T47D (cell line): Measurements from ENCODE around the gene CCDC68.
A peak's percentile ranks its signal among the peaks of the same experiment; 100 is the strongest.

Experiments
- DNase-seq, 2 experiments: peaks; one replicate each; pipeline versions ENCODE4 v3.0.0 to v3.0.0-alpha.2; 2011 to 2012; ENCODE audit warnings: low read depth in 1 of 2, low spot score in 1 of 2
- JUND ChIP-seq: IDR thresholded peaks from 2 replicates; pipeline ENCODE4 v1.6.1; 2012; ENCODE audit warnings: low read depth
- in situ Hi-C: cut with HindIII; loops from 2 replicates; pipeline ENCODE4 v1.10.0; 2016; ENCODE audit warnings: low sequenced_read_pairs, low pct_unique_long_range_greater_than_20kb

The CCDC68 gene, protein sequence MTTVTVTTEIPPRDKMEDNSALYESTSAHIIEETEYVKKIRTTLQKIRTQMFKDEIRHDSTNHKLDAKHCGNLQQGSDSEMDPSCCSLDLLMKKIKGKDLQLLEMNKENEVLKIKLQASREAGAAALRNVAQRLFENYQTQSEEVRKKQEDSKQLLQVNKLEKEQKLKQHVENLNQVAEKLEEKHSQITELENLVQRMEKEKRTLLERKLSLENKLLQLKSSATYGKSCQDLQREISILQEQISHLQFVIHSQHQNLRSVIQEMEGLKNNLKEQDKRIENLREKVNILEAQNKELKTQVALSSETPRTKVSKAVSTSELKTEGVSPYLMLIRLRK

DNA sequence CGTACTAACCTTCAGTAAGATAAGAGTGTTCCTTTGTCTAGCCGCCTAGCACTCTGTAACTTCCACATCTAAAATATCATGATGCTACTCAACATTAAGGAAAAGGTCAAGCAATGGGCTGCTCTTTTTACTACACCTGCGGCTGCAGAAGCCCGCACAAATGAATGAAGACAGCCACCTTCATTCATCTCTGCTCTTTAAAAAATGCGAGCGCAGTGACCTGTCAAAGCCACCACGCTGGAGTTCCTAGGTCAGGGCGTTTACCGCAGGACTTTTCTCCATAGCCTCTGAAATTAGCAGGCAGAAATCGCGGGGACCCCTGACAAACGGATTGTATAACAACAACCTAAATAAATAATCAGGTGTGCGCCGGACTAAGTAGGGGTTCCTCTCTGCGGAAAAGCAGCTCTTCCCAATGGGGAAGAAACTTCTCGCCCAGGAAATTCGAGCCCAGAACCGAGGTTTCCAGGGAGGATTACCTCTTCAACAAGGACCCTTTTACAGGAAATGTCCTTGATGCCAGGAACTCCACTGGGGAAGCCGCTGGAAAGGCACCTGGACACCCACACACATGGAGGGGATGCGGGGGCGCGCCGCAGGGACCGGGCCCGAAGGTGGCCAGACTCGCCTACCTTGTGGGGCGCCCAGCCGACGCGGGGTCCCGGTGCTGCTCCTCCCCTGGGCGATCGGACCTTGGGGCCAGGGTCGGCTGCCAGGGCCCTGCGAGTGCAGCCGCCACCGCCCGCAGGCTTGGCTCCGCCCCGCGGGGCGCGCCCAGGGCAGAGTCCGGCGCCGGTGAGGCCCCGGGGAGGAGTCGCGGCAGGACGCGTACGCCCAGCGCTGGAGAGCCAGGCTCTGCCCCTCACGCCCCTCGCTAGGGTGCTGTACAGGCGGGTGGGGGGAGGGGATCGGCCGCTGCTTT, at the start of gene CCDC68:
CCDC68 (minus strand) TSS at position 758 of the 922 bp plus-strand sequence. CDS start 16,670 bp downstream, outside the sequence.
- in situ Hi-C loops: no loop called here
- TF ChIP-seq JUND: no peak
- DNase-seq: no peak

DNA sequence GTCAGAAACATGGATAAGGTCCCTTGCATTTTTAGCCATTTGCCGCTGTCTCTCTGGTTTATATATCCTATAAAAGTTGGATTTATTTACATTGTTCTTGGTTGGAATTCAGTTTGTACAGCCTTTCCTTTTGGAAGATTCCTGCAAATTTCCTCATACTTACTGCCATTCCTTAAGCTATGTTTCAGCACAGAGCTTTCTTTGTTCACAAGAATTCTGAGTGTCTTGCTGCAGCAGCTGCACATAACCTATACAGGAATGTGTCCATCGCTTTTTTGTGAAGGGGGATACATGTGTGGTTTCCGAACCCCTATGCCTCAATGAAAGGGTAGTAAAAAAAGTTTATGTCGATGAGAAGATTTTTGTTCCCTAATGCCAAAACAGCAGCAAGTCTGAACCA, 48.3 kb upstream of the CCDC68 start:
- in situ Hi-C loops: no loop called here
- no peak for TF ChIP-seq JUND
- no peak for DNase-seq

DNA sequence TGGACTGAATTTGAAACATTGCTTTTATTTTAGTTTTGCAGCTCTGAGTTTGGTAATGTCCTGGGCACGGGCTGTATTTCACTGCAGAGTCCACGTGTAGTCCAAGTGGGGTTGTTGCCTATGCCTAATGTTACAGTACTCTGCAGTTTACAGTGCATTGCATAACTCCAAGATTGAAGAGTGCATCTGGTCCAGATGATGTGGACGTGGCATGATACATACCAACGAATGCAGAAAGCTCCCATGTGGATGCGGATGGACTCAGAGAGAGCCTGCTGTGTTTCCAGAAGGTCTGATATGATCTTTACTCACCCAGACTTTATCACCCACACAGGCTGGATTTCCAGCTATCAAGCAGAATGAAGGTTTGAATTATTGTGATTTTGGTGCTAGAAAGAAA, 44.4 kb upstream of the CCDC68 start:
- in situ Hi-C loops: no loop called here
- no peak for TF ChIP-seq JUND
- no peak for DNase-seq

DNA sequence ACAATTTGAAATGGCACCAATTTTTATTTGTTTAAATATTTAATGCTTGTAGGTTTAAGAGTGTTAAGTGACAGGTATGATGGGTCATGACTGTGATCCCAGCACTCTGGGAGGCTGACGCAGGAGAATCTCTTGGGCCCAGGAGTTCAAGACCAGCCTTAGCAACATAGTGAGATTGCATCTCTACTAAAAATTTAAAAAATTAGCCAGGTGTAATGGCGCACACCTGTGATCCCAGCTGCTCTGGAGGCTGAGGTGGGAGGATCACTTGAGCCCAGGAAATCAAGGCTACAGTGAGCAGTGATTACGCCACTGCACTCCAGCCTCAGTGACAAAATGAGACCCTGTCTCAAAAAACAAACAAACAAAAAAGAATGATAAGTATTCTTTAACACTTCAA, 43.0 kb upstream of the CCDC68 start:
- DNase-seq: peak in 1 of 2 experiments; percentile 34
- in situ Hi-C loops: no loop called here
- TF ChIP-seq JUND: no peak

DNA sequence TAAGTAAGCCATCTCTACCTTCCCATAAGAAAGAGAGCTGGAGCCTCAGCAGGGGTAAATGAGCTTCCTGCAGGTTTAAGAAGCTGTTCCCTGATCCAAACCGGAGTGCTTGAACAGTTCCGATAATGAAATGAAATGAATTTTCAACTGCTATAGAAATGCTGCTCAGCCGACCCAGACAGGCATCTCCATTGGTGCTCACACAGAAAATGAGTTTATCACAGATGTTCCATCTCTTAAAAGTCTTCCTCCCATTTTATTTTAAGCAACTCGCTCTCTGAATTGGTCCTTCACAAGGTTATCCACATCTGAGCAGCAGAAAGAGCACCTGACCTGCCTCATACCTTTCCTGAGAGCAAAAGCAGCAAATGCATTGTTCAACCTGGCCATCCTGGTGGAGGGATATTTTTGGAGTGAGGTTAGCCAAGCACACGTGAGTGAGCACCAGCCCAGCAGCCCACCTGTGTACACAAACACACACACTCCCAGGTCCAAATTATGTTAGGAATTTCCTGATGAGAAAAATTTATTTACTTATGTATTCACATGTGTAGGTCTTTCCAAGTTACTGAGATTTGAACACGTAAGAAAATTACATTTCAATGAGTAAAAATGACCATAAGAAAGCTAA, 42.2 kb upstream of the CCDC68 start:
- in situ Hi-C loops: no loop called here
- peak in 1 of 2 experiments; percentile 83 for DNase-seq
- no peak for TF ChIP-seq JUND

DNA sequence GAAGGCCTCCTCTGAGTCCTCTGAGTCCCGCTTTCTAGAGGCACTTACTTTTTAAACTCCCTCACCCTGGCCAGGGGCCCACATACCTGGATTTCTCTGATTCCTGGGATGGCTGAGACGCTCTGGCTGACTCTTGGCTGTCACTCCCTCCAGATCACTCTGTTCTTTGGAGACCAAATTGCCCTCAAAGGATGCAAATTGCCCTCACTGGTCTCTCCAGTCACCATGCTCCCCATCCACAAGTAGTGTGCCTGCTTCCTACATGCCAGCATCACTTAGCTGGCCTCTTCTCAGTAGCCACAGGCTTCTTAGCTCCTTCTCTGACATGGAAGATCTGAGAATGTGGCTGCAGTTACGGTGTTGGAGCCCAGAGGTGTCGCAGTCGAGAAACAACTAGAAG, 41.3 kb upstream of the CCDC68 start:
- DNase-seq: no peak
- TF ChIP-seq JUND: no peak
- in situ Hi-C loops: no loop called here

DNA sequence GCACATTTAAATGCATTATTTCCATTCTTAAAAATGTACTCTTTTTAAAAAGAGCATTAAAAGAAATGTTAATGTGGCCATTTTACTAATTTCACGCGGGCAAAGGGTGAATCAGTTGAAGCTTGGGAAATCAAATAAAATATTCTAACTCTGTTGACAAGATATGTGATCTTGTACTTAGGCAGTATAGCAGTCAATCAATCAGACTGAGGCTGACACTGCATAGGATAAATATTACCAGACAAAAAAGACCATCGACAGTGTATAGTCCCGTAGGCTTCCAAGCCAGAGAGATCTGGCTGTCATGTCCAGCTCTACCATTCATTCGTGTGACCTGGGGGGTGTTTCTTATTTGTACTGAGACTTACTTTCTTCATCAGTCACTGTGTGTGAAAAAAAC, 39.8 kb upstream of the CCDC68 start:
- no peak for DNase-seq
- no peak for TF ChIP-seq JUND
- in situ Hi-C loops: no loop called here

DNA sequence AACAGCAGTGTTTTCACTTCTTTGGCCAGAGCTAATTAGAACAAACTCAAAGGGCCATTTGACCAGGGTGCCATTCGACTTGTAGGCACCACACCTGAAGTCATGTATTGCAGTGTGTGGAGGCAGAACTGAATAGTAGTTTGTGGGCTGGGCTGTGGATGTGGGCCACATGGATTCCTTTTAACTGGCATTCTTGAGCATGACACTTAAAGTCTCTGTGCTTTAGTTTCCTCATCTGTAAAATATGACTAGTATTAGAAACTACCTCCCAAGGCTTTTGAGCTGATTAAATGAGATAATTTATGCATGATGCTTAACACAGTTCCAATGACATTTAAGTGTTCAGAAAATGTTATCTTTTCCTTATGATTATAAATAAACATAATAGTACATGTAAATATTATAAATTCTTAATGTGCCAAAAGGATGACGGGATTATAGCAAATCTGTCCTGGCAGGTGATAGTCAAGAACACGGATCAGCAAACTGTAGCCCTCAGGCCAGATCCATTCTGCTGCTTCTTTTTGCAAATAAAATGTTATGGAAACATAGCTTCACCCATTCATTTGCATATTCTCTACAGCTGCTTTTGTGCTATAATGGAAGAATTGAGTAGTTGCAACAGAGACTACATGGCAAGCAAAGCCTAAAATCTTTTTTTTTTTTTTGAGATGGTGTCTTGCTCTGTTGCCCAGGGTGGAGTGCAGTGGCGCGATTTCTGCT, 36.3 kb upstream of the CCDC68 start:
- TF ChIP-seq JUND: no peak
- in situ Hi-C loops: no loop called here
- DNase-seq: no peak

DNA sequence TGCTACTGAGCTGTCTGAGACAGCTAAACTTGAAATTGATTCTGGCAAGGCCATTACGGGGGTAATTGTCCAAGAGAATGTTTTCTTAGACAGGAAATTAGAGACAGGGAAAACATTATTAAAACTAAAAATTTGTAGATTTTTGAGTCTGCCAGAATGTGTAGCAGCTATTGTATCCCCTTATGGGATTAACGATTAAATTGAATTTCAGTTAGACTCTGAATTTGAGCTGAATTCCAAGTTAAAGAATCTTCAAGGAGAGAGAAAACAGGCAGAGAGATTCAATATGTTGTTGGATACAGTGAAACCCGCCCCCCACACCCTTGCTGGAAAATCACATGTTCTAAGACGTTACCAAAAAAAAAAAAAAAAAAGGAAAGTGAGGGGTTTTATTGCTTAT, 32.7 kb upstream of the CCDC68 start:
- DNase-seq: no peak
- in situ Hi-C loops: no loop called here
- TF ChIP-seq JUND: no peak

DNA sequence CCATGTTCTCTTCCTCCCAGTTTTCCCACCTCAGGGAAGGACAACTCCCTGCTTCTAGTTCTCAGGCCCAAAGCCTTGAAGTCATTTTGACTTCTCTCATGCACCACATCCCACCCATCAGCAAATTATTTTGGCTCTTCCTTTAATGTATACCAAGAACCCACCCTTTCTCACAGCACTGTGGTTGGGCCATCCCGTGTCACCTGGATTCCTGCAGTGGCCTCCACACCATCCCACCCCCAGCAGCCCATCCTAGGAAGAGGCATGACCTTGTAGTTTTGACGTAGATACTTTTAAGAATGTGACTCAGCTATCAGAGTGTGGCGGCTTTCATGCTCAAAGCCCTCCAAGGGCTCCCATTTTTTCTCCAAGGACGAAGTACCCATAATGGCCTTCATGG, 25.6 kb upstream of the CCDC68 start:
- in situ Hi-C loops: no loop called here
- no peak for DNase-seq
- TF ChIP-seq JUND: no peak

DNA sequence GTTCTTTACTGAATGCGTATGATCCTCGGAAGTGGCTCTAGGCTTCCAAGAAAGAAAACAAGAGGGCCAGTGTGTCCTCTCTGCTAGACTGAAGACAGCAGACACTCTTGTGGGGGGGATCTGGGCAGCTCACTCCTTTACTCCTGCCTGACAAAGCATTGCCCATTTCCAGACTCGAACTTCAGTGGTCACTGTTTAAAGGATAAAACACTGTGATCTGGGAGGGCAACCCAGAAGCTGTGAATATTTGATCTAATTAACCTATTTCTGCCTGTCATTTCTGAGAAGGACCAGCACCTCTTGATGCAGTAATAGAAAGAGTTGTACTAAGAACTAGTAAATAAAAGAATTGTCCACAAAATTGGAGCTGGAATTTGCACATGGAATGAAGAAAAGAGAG, 24.5 kb upstream of the CCDC68 start:
- TF ChIP-seq JUND: no peak
- in situ Hi-C loops: no loop called here
- no peak for DNase-seq

DNA sequence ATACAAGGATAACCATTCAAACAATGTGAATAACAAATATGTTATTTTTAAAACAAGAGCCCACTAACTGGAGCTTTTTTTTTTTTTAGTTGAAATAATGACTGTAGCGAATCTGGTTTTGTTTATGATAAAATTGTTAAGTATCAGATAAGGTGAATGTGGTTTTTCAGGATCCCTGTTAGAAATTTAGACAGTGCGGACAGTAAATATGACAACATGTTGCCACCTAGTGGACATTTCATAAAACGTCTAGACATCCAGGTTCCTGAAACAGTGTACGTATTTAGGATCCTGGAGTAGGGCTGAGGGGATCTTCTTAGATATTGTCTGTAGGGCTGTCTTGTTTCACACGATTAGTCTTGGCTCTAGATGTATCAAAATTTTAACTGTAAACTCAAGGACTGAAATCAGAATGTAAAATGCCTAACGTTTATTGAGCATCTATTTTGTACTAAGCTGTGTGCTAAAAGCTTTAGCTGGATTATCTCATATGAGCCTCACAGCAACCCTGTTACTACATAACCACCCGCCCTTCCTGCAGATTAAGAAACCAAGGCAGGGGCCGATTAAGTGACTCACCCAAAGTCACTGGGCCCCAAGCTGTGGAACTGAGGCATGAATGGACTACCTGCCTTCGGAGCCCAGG, 23.9 kb upstream of the CCDC68 start:
- TF ChIP-seq JUND: no peak
- DNase-seq: peak; percentile 18 to 69
- in situ Hi-C loops: no loop called here
